Endothelial cell (in vitro differentiated cells): ENCODE data around the gene ASAH2. TPM values are rescaled to one million over a fixed set of nuclear protein-coding genes. Genes with fewer than 3 reads are reported as not detected.

Experiments
- DNase-seq: peaks from one replicate; pipeline ENCODE4 v3.0.0; 2021; ENCODE audit warnings: low spot score
- H3K27ac Mint-ChIP-seq: one replicate; pipeline ENCODE4 v1.8.0; 2021; ENCODE audit warnings: mixed read lengths, inconsistent platforms; ENCODE audit not compliant: unreplicated experiment
- H3K27me3 Mint-ChIP-seq: one replicate; pipeline ENCODE4 v1.8.0; 2021; ENCODE audit warnings: mild to moderate bottlenecking, moderate library complexity, mixed read lengths, inconsistent platforms; ENCODE audit not compliant: unreplicated experiment
- H3K36me3 Mint-ChIP-seq: one replicate; pipeline ENCODE4 v1.8.0; 2021; ENCODE audit warnings: mild to moderate bottlenecking, low read depth, mixed read lengths, inconsistent platforms; ENCODE audit not compliant: unreplicated experiment
- H3K4me1 Mint-ChIP-seq: one replicate; pipeline ENCODE4 v1.8.0; 2021; ENCODE audit warnings: mild to moderate bottlenecking, mixed read lengths, inconsistent platforms; ENCODE audit not compliant: unreplicated experiment
- H3K4me3 Mint-ChIP-seq: one replicate; pipeline ENCODE4 v1.8.0; 2021; ENCODE audit warnings: mild to moderate bottlenecking, mixed read lengths, inconsistent platforms; ENCODE audit not compliant: unreplicated experiment
- H3K9me3 Mint-ChIP-seq: one replicate; pipeline ENCODE4 v1.8.0; 2021; ENCODE audit warnings: mixed read lengths, inconsistent platforms; ENCODE audit not compliant: unreplicated experiment
- long read RNA-seq: library from polyadenylated mRNA; unstranded; transcript quantifications from one replicate; pipeline ENCODE4 v2.0.0, GENCODE V29; 2020; ENCODE audit not compliant: unreplicated experiment
- total RNA-seq: library from RNA; stranded (reverse); fragmentation: NEBNext Ultra II Directional; extraction: Animal tissue kit (Norgen Biotek cat#: 25700); gene quantifications from one replicate; pipeline ENCODE4 v1.2.1, GENCODE V29; 2021; ENCODE audit not compliant: unreplicated experiment
- TF ChIP-seq, protein P1 (sequence below): fragments of 200-600 bp; sonication (generic); IDR thresholded peaks from one replicate; pipeline ENCODE4 v1.5.0; 2021; ENCODE audit warnings: antibody characterized with exemption; ENCODE audit not compliant: unreplicated experiment

Gene ASAH2
- 1.7 TPM for total RNA-seq
- long read RNA-seq, result 0 reads

DNA sequence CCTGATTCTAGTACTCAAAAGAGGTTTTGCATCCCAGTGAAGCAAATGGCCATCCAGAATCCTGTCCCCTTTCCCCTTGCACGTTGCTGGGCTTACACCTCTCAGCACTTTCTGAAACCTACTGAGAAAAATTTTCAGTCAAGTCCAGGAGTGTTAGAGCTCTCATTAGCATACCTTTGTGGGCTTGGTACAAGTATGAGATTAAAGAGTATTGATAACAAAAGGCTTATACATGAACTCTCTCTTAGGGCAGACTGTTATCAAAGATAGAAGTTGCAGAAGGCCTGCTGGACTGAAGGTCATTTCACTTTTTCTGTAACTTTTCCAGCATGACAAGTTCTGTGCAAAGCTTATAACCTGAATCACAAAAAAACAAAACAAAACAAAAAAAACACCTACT lies at the start of gene ASAH2:
ASAH2 (minus strand) TSS at position 123 of the 400 bp plus-strand sequence. CDS start 2,906 bp downstream, outside the sequence.
- H3K9me3 Mint-ChIP-seq, result no peaks in the 10 kb centered on the region
- no peak within 1 kb of the TSS for H3K4me3 Mint-ChIP-seq
- DNase-seq, result no peak
- no peaks in the 10 kb centered on the region for H3K36me3 Mint-ChIP-seq
- H3K4me1 Mint-ChIP-seq, result no peaks in the 10 kb centered on the region
- H3K27ac Mint-ChIP-seq, result no peak within 1 kb of the TSS
- H3K27me3 Mint-ChIP-seq, result no peaks in the 10 kb centered on the region
- TF ChIP-seq, protein P1, sequence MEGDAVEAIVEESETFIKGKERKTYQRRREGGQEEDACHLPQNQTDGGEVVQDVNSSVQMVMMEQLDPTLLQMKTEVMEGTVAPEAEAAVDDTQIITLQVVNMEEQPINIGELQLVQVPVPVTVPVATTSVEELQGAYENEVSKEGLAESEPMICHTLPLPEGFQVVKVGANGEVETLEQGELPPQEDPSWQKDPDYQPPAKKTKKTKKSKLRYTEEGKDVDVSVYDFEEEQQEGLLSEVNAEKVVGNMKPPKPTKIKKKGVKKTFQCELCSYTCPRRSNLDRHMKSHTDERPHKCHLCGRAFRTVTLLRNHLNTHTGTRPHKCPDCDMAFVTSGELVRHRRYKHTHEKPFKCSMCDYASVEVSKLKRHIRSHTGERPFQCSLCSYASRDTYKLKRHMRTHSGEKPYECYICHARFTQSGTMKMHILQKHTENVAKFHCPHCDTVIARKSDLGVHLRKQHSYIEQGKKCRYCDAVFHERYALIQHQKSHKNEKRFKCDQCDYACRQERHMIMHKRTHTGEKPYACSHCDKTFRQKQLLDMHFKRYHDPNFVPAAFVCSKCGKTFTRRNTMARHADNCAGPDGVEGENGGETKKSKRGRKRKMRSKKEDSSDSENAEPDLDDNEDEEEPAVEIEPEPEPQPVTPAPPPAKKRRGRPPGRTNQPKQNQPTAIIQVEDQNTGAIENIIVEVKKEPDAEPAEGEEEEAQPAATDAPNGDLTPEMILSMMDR, result no peak

DNA sequence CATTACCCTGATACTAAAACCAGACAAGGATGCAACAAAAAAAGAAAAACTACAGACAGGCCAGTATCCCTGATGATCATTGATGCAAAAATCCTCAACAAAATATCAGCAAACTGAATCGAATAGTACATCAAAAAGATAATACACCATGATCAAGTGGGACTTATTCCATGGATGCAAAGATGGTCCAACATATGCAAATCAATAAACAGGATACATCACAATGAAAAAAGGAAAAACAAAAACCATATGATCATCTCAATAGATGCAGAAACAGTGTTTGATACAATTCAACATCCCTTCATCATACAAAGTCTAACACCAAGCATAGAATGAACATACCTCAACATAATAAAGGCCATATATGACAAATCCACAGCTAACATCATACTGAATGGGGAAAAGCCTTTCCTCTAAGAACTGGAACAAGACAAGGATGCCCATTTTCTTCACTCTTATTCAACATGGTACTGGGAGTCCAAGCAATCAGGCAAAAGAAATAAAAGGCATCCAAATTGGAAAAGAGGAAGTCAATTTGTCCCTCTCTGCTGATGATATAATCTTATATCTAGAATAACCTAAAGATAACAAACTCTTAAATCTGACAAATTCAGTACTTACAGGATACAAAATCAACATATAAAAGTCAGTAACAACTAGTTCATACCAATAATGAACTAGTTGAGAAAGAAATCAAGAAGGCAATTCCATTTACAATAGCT lies 48.8 kb upstream of the ASAH2 start:
- TF ChIP-seq, protein P1, result no peak
- Mint-ChIP-seq H3K36me3 (no peaks in the 10 kb centered on the region), H3K27ac (no peak overlapping the region), H3K4me1 (peaks cover 5% of the 10 kb centered on the region), H3K9me3 (no peaks in the 10 kb centered on the region), H3K4me3 (no peak overlapping the region), H3K27me3 (no peaks in the 10 kb centered on the region)
- no peak for DNase-seq

DNA sequence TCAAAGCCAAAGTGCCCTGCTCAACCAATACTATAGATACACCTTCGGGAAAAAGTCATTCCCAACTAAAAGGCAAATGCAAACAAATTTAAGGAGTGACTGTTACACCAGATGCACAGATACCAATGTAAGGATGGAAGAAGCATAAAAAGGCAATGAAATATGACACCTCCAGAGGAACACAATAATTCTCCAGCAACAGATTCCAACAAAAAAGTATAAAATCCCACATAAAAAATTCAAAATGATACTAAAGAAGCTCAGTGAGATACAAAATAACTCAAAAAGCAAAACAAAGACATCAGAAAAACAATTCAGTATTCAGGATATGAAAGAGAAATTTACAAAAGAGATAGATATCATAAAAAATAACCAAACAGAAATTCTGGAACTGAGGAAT lies 44.1 kb upstream of the ASAH2 start:
- Mint-ChIP-seq H3K4me3 (no peak overlapping the region), H3K9me3 (no peaks in the 10 kb centered on the region), H3K36me3 (no peaks in the 10 kb centered on the region), H3K27ac (no peak overlapping the region), H3K4me1 (no peaks in the 10 kb centered on the region), H3K27me3 (peaks cover 2% of the 10 kb centered on the region)
- TF ChIP-seq, protein P1, result no peak
- DNase-seq, result no peak

DNA sequence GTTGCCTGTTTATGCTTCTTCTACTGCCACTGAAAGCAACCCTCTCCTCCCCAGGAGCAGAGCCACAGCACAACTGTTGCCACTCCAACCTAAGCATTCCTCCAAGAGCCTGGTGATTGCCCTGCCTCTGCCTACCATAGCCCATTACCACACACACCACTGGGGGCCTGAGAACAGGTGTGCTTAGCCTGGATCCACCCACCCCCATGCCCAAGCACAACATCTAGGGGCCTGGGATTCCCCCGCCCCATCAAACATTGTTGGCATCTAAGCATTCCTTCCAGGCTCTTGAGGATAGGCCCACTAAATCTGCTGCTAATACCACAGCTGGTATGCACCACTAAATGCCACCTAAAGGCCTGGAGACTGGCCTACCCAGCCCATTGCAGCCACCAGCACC lies 43.3 kb upstream of the ASAH2 start:
- Mint-ChIP-seq H3K27me3 (peaks cover 2% of the 10 kb centered on the region), H3K4me1 (no peaks in the 10 kb centered on the region), H3K27ac (no peak overlapping the region), H3K4me3 (no peak overlapping the region), H3K9me3 (no peaks in the 10 kb centered on the region), H3K36me3 (no peaks in the 10 kb centered on the region)
- DNase-seq, result no peak
- TF ChIP-seq, protein P1, result no peak

DNA sequence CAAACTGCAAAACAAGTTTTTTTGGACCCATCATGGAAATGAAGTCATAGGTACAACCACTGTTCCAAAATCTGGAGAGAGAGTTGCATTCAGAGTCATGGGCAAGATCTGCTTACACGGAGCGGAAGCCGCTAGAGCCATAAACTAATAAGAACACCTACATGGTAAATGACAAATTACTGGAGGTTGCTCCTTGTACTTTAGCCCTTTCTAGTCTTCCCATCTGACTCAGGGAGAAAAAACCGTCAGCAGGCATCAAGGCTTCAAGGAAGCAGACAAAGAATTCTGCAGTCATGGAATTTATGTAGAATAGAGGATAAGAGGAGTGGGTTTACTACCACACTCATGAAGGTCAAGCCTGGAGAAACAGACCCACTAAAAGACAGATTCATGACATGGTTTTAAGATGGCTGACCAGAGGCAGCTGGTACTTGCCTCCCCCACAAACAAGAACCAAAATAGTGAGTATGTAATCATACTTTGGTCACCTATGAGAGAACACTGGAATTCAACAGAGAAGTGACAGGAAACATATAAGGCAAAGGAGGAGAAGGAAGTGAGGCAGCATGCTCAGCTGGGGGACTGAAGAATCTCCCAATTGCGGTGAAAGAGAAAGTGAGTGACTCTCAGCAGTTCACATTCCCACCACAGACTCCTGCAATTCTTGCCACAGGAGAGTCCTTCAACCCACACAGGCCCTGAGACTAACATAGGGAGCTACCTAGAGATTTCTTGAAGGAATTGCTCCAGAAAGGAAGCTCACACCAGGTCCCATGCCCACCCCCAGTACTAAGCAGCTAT lies 42.4 kb upstream of the ASAH2 start:
- no peaks in the 10 kb centered on the region for H3K4me1 Mint-ChIP-seq
- TF ChIP-seq, protein P1, result no peak
- H3K27me3 Mint-ChIP-seq, result peaks cover 2% of the 10 kb centered on the region
- no peaks in the 10 kb centered on the region for H3K36me3 Mint-ChIP-seq
- no peak overlapping the region for H3K4me3 Mint-ChIP-seq
- DNase-seq, result no peak
- H3K9me3 Mint-ChIP-seq, result no peaks in the 10 kb centered on the region
- H3K27ac Mint-ChIP-seq, result no peak overlapping the region
